ENCODE data around the gene NR2C2.
A peak's percentile ranks its signal among the peaks of the same experiment; 100 is the strongest.

NR2C2 gene

GRCh38 chr3:14921811-14922705 lies 25.3 kb upstream of the NR2C2 start:
- DNase-seq = no peak

GRCh38 chr3:14922863-14923262 lies 24.5 kb upstream of the NR2C2 start:
- no peak for DNase-seq

- no peak for DNase-seq
Observed at GRCh38 chr3:14923476-14923875, 23.9 kb upstream of the NR2C2 start.

GRCh38 chr3:14925729-14926591 lies 21.4 kb upstream of the NR2C2 start:
- no peak for DNase-seq

- no peak for DNase-seq
Observed at GRCh38 chr3:14926592-14926991, 20.8 kb upstream of the NR2C2 start.

- no peak for DNase-seq
Observed at GRCh38 chr3:14927308-14927707, 20.1 kb upstream of the NR2C2 start.

GRCh38 chr3:14929310-14930074 lies 17.9 kb upstream of the NR2C2 start:
- DNase-seq = no peak

- no peak for DNase-seq
Observed at GRCh38 chr3:14933820-14934425, 13.5 kb upstream of the NR2C2 start.

GRCh38 chr3:14935592-14936345 lies 11.6 kb upstream of the NR2C2 start:
- DNase-seq = no peak

- no peak for DNase-seq
Observed at GRCh38 chr3:14938954-14939353, 8.4 kb upstream of the NR2C2 start.

GRCh38 chr3:14941871-14942270 lies 5.5 kb upstream of the NR2C2 start:
- DNase-seq = no peak

- no peak for DNase-seq
Observed at GRCh38 chr3:14943042-14943441, 4.3 kb upstream of the NR2C2 start.

GRCh38 chr3:14946236-14946635 lies 1.1 kb upstream of the NR2C2 start:
- no peak for DNase-seq

- no peak for DNase-seq
Observed at GRCh38 chr3:14946739-14947099, 664 bp upstream of the NR2C2 start.

- peak; percentile 93 for DNase-seq
Observed at GRCh38 chr3:14947886-14948608, 664 bp downstream of the NR2C2 start.

- no peak for DNase-seq
Observed at GRCh38 chr3:14948609-14949038, 1.2 kb downstream of the NR2C2 start.

- no peak for DNase-seq
Observed at GRCh38 chr3:14949126-14949525, 1.7 kb downstream of the NR2C2 start.

GRCh38 chr3:14950274-14950673 lies 2.9 kb downstream of the NR2C2 start:
- DNase-seq = no peak

- DNase-seq = no peak
Observed at GRCh38 chr3:14957153-14957552, 9.8 kb downstream of the NR2C2 start.

- no peak for DNase-seq
Observed at GRCh38 chr3:14957925-14958324, 10.5 kb downstream of the NR2C2 start.

- DNase-seq = no peak
Observed at GRCh38 chr3:14959359-14959943, 12.1 kb downstream of the NR2C2 start.

All from NCI-H510A (cell line).